T-helper 1 cell (primary cell): Measurements from ENCODE around the gene RPL3.

Source experiments
- DNase-seq, 5 donors: peaks; one replicate each; pipeline ENCODE4 v3.0.0-alpha.2; 2012 to 2020

RPL3 gene

DNA sequence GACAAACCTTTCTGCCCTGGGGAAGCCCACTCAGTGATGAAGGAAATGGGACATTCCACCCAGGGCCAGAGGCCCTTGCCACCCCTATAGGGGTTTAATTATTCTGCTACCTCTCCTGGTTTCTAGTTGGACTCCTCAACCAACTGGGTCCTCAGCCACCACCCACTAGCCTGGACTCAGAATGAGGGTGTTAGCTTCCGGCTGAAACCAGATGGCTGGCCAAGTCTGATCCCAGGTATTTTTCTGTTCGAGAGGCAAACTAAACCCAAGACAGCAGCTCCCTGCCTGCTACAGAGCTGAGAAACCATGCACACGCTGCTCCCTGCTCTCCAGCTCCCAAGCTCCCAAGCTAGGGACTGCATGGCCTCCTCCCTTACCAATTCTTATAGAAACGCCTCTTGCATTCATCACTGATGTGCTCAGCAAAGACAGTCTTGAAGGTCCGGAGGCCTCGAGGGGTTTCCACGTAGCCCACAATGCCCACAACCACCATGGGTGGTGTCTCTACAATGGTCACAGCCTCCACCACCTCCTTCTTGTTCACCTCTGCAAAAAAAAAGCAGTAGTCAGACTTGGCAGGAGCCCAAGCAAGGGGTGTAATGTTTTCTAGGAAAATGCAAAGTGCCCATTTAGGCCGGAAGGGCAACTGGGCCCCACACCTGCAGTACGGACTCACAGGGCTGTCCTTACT is 2.2 kb downstream of the RPL3 start:
- DNase-seq, result peak in 1 of 5 donors; percentile 45

DNA sequence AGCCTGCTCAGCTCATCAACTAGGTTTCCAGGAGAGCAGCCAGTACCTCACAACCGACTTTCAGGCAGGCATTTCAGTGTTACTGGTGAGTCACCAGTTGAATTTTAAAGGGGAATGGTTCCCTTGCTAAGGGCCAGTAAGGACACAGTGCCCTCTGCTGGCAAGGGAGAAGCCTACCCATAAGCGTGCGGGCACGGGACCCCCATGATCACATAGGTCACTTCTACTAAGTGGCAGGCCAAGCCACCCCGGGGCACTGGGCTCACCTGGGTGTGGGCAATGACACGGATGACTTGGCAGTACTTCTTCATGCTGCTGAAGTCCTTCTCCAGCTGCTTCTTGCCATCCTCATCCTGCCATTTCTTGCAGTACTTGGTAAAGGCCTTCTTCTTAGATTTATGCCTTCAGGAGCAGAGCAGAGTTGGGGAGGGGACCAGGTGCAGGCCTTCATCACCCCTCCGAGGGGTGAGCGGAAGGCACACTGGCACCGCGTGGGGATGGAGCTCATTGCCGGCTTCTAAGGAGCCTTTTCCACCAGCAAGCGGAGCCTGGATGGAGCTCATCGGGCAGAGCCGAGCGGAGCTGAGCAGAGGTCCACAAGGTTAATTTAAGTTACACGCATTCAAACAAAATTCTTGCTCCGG is 2.9 kb downstream of the RPL3 start:
- DNase-seq, result peak; percentile 44 to 83 (median 65)

GRCh38 chr22:39315389-39315788 is 4.0 kb downstream of the RPL3 start:
- DNase-seq, result no peak

DNA sequence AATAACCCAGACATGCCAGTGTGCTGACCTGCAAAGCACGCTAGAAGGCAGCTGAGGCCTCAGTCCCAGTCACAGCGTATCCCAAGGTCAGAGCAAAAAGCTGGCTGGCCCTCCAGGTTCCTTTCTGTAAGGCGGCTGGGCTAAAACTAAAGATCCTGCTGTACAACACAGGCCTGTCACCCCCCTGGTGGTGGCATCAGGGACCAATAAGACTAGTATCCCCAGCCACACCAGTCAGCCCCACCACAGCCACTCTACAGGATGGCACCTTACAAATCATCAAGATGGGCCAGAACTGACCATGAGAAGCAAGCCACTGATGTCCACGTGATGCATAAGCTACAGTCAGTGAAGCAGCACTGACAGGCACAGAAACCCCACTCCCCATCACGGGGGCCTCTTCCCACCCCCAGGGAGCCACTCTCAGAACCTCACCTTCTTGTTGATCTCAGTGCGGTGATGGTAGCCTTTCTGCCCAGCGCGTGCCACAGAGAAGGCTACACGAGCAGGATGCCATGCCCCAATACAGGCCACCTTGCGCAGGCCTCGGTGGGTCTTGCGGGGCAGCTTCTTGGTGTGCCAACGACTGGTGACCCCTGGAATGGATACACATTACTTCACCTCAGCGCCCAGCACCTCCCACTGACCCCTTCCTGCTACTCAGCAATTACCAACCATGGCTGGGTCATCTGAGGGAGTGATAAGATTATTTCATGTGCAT is 5.0 kb downstream of the RPL3 start:
- DNase-seq, result no peak

DNA sequence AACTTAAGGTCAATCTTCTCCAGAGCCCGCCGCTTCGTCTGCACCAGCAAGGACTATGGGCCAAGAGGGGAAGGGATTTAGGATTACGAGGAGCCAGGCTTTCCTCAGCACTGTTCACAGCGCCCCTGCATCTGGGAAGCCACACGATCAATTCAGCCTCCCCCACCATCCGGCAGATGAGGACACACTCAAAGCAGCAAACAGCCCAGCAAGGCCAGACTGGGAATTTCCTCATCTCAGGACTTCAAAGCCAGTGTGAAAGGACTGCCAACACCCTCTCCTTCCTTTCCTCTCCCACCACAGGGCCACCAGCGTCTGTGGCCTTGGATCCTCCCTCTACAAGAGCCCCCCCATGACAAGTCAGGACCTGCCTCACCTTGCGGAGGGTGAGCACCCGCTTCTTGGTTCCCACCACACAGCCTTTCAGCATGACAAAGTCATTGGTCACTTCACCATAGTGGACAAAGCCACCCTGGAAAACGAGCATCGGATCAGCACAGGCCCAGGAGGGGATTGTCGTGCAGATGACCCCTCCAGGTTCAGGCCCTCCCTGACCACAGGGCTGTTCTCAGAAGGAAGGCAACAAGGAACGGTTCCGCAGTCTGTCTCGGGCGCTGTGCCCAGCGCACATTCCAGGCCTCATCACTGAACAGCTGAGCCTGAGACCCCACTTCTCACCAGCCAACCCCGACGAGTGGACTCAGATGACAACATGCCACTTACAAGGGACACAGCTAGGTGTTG is 6.0 kb downstream of the RPL3 start:
- no peak for DNase-seq

DNA sequence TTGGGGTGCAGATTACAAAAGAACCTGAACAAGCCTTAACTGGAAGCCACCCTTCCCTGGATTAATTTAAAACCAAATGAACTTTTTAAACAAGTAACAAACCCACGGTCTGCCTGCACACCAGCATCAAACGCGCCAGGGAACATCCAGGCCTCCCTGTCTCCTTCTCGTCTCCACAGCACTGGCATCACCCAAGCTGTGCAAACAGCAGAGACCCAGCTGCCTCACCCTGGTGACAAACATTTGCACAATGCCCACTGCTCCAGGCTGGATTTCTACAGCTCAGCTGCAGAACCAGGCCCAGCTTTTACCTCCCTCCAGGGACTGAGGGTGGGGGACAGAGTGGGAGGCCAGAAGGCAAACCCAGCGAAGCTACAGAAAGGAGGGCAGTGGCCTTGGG is 7.0 kb downstream of the RPL3 start:
- DNase-seq, result no peak

GRCh38 chr22:39311592-39312400 is 7.6 kb downstream of the RPL3 start:
- DNase-seq, result no peak

- DNase-seq, result no peak
Measured at GRCh38 chr22:39309881-39310714, 9.3 kb downstream of the RPL3 start.

DNA sequence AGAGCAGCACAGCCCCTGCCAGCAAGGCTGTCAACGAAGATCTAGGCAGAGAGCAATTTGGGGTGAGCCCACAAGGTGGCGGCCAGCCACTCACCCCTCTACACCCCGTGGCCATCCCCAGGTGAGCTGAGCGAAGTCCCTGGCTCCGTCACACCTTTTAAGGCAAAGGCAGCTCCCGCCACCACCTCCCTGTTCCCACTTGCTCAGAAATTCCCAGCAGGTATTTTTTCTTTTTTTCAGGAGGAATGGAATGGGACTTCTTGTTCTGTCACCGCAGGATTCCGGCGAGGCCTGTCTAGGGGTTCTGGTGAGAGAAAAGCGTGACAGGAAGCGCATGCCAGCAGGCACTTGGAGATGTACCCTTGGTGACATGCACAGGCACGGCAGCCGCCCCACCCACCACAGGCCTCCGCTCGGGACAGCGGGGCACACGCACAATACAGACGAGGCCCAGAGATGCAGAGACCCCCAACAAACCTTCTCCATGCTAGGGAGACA is 10.0 kb downstream of the RPL3 start:
- no peak for DNase-seq

GRCh38 chr22:39308614-39309363 is 10.6 kb downstream of the RPL3 start:
- no peak for DNase-seq

DNA sequence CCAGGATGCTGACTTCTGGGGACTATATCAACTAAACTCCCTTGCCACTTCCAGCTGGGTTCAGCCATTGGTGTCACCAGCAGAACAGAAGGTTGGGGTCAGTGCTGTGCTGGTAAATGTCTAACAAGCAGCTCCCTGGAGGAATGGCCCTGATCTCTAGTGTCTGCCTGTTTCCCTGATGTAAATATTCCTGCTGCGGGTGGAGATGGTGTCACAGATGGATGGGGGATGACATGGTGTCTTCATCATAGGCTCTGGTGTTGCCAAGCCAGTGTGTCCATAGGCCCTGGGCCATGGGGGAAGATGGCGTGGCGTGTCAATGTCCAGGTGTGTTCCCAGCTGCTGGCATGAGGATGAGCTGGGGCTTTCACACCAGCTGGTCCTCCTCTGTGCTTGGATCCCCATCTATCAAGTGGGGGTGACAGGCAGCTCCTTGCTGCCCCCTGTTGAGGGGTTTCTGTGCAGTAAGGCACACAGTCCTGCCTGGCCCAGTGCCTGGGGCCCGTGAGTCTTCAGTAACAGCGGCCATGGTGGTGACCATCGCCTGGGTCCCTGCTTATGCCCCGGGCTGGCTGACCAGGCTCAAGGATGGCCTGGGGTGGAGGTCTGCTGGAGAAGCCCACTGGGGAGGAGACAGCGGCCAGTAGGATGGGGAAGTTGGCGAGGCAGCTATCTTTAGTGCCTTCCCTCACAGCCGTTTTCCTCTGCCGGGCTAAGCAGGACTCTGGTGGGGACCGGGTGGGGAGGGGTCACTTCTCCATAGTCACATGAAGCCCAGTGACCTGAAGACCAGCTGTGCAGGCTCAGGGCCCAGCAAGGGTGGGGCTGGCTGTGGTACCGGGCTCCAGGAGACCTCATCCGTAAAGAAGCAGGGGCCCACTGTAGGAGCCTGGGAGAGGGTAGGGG is 12.7 kb downstream of the RPL3 start:
- peak in 2 of 5 donors; percentile 21 to 40 for DNase-seq

DNA sequence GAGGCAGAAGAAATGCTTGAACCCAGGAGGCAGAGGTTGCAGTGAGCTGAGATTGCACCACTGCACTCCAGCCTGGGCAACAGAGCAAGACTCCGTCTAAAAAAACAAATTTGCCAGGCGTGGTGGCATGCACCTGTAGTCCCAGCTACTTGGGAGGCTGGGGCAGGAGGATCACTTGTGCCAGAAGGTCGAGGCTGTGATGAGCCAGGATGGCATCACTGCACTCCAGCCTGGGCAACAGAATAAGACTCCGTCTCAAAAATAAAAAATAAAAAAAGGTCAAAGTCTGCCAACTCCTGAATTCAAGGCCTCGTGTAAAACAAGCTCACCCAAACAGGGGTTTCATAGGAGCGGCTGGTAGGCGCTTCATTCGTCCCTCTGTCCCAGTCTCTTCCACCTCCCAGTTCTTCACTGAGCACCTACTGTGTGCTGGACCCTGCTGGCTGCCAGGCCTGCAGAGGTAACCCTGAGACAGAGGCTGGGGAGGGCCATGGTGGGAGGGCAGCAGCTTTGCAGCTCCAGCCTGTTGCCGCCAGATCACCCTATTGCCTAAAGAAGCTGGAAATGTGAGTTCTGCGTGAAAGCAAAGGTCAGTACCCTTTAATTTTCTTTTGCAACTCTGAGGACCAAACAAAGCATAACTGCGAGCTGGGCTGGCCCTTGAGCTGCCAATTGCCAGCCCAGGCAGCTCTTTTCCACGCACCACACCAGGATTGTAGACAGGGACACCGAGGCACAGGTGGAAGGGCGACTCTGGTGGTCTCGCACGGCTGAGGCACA is 15.3 kb downstream of the RPL3 start:
- no peak for DNase-seq

DNA sequence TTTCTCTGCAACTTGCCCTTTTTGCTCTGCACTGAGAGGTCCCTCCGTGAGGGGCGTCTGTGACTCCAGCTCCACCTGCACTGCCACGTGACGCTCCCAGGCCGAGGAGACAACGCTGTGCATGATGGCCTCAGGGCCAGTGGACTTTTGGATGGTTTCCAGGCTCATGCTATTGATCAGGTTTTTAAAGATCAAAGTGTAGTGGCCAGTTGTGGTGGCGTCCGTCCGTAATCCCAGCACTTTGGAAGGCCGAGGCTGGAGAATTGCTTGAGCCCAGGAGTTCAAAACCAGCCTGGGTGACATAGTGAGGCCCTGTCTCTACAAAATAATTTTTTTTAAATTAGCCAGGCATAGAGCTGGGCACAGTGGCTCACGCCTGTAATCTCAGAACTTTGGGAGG is 16.1 kb downstream of the RPL3 start:
- no peak for DNase-seq

- no peak for DNase-seq
Measured at GRCh38 chr22:39302431-39302960, 16.9 kb downstream of the RPL3 start.

DNA sequence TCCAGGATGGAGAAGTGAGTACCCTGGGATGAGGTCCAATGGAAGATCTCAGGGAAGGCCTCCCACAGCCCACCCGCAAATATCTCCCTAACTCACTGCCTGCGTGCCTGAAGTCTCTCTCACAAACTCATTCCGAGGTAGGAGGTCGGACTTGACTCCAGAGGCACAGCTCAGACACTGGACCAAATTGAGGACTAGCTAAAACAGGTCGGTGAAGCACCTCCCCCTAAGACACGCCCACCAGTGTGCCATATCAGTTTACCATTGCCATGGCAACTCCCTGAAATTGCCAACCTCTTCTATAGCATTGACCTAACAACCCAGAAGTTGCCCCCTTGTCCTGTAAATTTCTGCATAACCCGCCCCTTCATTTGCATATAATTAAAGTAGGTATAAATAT is 17.5 kb downstream of the RPL3 start:
- no peak for DNase-seq

DNA sequence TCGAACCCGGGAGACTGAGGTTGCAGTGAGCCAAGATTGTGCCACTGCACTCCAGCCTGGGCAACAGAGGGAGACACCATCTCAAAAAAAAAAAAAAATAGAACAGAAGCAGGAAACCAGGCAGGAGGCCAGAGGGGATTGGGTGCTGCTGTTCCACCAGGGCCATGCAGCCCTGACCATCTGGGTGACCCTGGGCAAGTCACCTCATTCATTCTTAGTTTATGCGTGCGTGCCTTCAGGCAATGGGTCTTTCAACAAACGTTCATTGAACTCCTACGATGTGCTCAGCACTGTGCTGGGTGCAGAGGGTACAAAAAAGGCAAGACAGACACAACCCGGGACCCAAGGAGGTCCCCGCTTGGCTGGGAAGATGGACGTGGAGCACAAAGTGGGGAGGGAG is 18.3 kb downstream of the RPL3 start:
- no peak for DNase-seq

DNA sequence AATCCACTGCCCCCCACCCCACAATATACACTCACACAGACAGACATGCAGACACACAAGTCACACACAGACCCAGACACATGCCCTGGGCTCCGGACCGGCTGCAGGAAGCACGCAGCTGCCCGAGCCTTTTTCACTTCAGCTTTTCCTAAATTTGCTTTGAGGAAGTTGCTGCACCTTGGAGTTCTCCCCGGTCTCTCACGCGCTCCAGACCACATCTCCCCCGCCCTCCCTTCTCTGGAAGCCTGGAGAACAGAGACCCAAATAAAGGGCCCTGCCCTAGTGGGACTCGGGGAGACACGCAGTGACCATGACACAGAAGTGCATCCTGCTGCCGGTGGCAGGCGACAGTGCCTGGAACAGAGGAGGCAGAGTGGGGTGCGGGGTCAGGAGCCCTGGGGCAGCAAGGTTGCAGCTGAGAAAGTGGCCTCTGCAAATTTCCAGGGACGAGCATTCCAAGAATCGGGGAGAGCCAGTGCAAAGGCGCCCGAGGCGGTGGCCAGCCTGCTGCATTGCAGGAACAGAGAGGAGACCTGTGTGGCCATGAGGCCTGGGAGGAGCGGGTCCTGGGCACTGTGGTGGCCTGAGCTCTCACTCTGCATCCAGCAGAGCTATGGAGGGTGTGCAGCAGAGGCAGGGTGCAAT is 19.1 kb downstream of the RPL3 start:
- DNase-seq, result no peak

DNA sequence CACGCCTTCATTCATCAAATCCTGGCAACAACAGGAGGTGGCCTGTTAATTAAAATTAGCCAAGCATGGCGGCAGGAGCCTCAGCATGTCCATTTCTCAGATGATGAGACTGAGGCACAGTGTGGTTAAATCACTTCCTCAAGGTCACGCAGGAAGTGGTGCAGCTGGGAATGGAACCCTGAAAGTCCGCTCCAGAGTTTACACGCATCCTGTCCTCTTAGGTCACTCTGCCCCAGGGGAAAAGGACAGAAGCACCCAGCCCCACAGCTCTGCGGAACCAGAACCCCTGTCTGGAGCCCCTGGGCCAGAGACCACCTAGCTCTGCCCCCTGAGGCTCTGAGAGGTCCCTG is 19.6 kb downstream of the RPL3 start:
- no peak for DNase-seq
